Adrenal gland (tissue), 5 donors: Measurements from ENCODE around the gene AUNIP.

Experiments
- POLR2A ChIP-seq, 2 donors: fragments of 450-650 bp; IDR thresholded peaks; one replicate each; pipeline ENCODE4 v1.6.1; 2017; ENCODE audit warnings: antibody characterized with exemption in 2 of 2, mild to moderate bottlenecking in 2 of 2, moderate library complexity in 1 of 2
- TF ChIP-seq, protein P1 (sequence below), 6 experiments: fragments of 450-650 bp in 4 of 6; fragments of 200-600 bp in 2 of 6; sonication (generic) in 1 of 6; IDR thresholded peaks; 1 replicate in 5 of 6; 2 replicates in 1 of 6; pipeline versions ENCODE4 v1.5.1 to v1.8.0; 2016 to 2021; ENCODE audit warnings: antibody characterized with exemption in 6 of 6, mild to moderate bottlenecking in 2 of 6, moderate library complexity in 1 of 6
- donor health status: DM: no; HTN: no; CAD: no.

GRCh38 chr1:25804244-25804963, 54.9 kb downstream of the AUNIP start:
- TF ChIP-seq, protein P1, sequence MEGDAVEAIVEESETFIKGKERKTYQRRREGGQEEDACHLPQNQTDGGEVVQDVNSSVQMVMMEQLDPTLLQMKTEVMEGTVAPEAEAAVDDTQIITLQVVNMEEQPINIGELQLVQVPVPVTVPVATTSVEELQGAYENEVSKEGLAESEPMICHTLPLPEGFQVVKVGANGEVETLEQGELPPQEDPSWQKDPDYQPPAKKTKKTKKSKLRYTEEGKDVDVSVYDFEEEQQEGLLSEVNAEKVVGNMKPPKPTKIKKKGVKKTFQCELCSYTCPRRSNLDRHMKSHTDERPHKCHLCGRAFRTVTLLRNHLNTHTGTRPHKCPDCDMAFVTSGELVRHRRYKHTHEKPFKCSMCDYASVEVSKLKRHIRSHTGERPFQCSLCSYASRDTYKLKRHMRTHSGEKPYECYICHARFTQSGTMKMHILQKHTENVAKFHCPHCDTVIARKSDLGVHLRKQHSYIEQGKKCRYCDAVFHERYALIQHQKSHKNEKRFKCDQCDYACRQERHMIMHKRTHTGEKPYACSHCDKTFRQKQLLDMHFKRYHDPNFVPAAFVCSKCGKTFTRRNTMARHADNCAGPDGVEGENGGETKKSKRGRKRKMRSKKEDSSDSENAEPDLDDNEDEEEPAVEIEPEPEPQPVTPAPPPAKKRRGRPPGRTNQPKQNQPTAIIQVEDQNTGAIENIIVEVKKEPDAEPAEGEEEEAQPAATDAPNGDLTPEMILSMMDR (IDR thresholded peaks at IDR 0.05), result no peak
- no peak for TF ChIP-seq POLR2A (IDR thresholded peaks at IDR 0.05)
